OCI-LY1 (cell line): ENCODE measurements around the gene DNAI7.

Experiments
- H2AFZ ChIP-seq: fragments of 200-600 bp; sonication (generic), shearing (Covaris generic); 2 replicates; pipeline ENCODE4 v1.6.0; 2014; ENCODE audit warnings: antibody characterized with exemption, mild to moderate bottlenecking, low read length
- H3F3A ChIP-seq: fragments of 200-600 bp; sonication (generic), shearing (Covaris generic); 2 replicates; pipeline ENCODE4 v1.6.0; 2014; ENCODE audit warnings: mild to moderate bottlenecking, antibody characterized with exemption, low read length, moderate library complexity; ENCODE audit not compliant: insufficient read depth
- H3K27ac ChIP-seq: fragments of 200-600 bp; sonication (generic); 2 replicates; pipeline ENCODE4 v1.5.1; 2014; ENCODE audit warnings: low read length, mixed run types, mild to moderate bottlenecking, low read depth; ENCODE audit not compliant: poor library complexity, severe bottlenecking
- H3K27me3 ChIP-seq: fragments of 200-600 bp; sonication (generic); 2 replicates; pipeline ENCODE4 v1.6.0; 2014; ENCODE audit warnings: antibody characterized with exemption, mild to moderate bottlenecking, low read length, moderate library complexity; ENCODE audit not compliant: insufficient read depth
- H3K36me3 ChIP-seq: fragments of 200-600 bp; sonication (generic); 2 replicates; pipeline ENCODE4 v1.6.1; 2014; ENCODE audit warnings: mild to moderate bottlenecking, antibody characterized with exemption, low read length, moderate library complexity, mixed read lengths; ENCODE audit not compliant: insufficient read depth
- H3K4me1 ChIP-seq: fragments of 200-600 bp; sonication (generic); 2 replicates; pipeline ENCODE4 v1.5.1; 2014; ENCODE audit warnings: mild to moderate bottlenecking, low read length, moderate library complexity; ENCODE audit not compliant: insufficient read depth, severe bottlenecking
- H3K4me2 ChIP-seq: fragments of 200-600 bp; sonication (generic), shearing (Covaris generic); 2 replicates; pipeline ENCODE4 v1.6.1; 2014; ENCODE audit warnings: low read length
- H3K4me3 ChIP-seq: fragments of 200-600 bp; sonication (generic); 2 replicates; pipeline ENCODE4 v1.5.1; 2014; ENCODE audit warnings: low read length, low read depth, mild to moderate bottlenecking, mixed read lengths; ENCODE audit not compliant: poor library complexity, severe bottlenecking
- H3K79me2 ChIP-seq: fragments of 200-600 bp; shearing (Covaris generic); 2 replicates; pipeline ENCODE4 v1.6.1; 2016; ENCODE audit warnings: mixed run types, low read length, mixed read lengths; ENCODE audit not compliant: insufficient read depth
- H3K9ac ChIP-seq: fragments of 200-600 bp; sonication (generic), shearing (Covaris generic); 2 replicates; pipeline ENCODE4 v1.6.1; 2014; ENCODE audit warnings: mild to moderate bottlenecking, low read length, mixed read lengths
- H3K9me2 ChIP-seq: fragments of 200-600 bp; sonication (generic), shearing (Covaris generic); 2 replicates; pipeline ENCODE4 v1.6.1; 2014; ENCODE audit warnings: low read depth, mild to moderate bottlenecking, low read length, mixed read lengths
- H3K9me3 ChIP-seq: fragments of 200-600 bp; shearing (Covaris generic); 2 replicates; pipeline ENCODE4 v1.6.1; 2014; ENCODE audit warnings: low read length, mixed read lengths
- H4K20me1 ChIP-seq: fragments of 200-600 bp; sonication (generic), shearing (Covaris generic); 2 replicates; pipeline ENCODE4 v1.6.0; 2016; ENCODE audit warnings: mild to moderate bottlenecking, low read length; ENCODE audit not compliant: insufficient read depth
- CTCF ChIP-seq: fragments of 200-600 bp; sonication (generic), shearing (Covaris generic); IDR thresholded peaks from 2 replicates; pipeline ENCODE4 v1.5.1; 2017; ENCODE audit warnings: mild to moderate bottlenecking, antibody characterized with exemption, low read length, moderate library complexity, mixed read lengths
- EZH2 ChIP-seq: fragments of 200-600 bp; sonication (generic), shearing (Covaris generic); IDR thresholded peaks from 2 replicates; pipeline ENCODE4 v1.8.0; 2017; ENCODE audit warnings: borderline replicate concordance, mixed run types, mild to moderate bottlenecking, antibody characterized with exemption, low read length, moderate library complexity, mixed read lengths

Gene DNAI7

GRCh38 chr12:25058658-25059058 is 136.3 kb downstream of the DNAI7 start:
- Histone ChIP-seq H3K4me2 (peak overlapping the region; percentile 93), H3K9ac (peak overlapping the region; percentile 94)

More at GRCh38 chr12:25058658-25059058, 136.3 kb downstream of the DNAI7 start:
- Histone ChIP-seq H3K27ac (peak overlapping the region; percentile 99), H3K79me2 (peaks cover 100% of the 10 kb centered on the region), H4K20me1 (no peaks in the 10 kb centered on the region), H3K4me1 (peaks cover 71% of the 10 kb centered on the region), H2AFZ (no peak overlapping the region), H3K27me3 (no peaks in the 10 kb centered on the region), H3K4me3 (peak overlapping the region; percentile 84), H3K36me3 (peaks cover 90% of the 10 kb centered on the region), H3K9me2 (no peaks in the 10 kb centered on the region), H3K9me3 (no peaks in the 10 kb centered on the region), H3F3A (no peaks in the 10 kb centered on the region)
- TF ChIP-seq CTCF (no peak), EZH2 (no peak)
